Testis (tissue), 3 donors: ENCODE measurements around the gene SLC35E1. TPM values are rescaled to one million over a fixed set of nuclear protein-coding genes. Genes with fewer than 3 reads are reported as not detected.

ENCODE experiments used
- DNase-seq: peaks from one replicate; pipeline ENCODE4 v3.0.0-alpha.2; 2019
- H3K27ac ChIP-seq, 2 donors: fragments of 200-600 bp; sonication (generic); one replicate each; pipeline ENCODE4 v1.5.1; 2019
- H3K27me3 ChIP-seq: fragments of 200-600 bp; sonication (generic); one replicate; pipeline ENCODE4 v1.5.1; 2019
- H3K36me3 ChIP-seq: fragments of 200-600 bp; sonication (generic); one replicate; pipeline ENCODE4 v1.5.1; 2017; ENCODE audit warnings: low read depth; ENCODE audit errors: missing control alignments
- H3K4me1 ChIP-seq: fragments of 200-600 bp; sonication (generic); one replicate; pipeline ENCODE4 v1.5.1; 2019
- H3K4me3 ChIP-seq, 2 donors: fragments of 200-600 bp; sonication (generic); one replicate each; pipeline ENCODE4 v1.5.1; 2017 to 2019
- H3K9me3 ChIP-seq: fragments of 200-600 bp; sonication (generic); one replicate; pipeline ENCODE4 v1.5.1; 2017
- POLR2A ChIP-seq: fragments of 450-650 bp; IDR thresholded peaks from one replicate; pipeline ENCODE4 v1.6.1; 2017; ENCODE audit warnings: antibody characterized with exemption, mild to moderate bottlenecking, moderate library complexity
- WGBS, 2 donors: methylation state at CpG; one replicate each; pipeline ENCODE4 v1.1.5; 2018; 5-methylcytosine and 5-hydroxymethylcytosine counted together
- intact Hi-C: fragments of 100-400 bp; cut with DNase I; formaldehyde crosslinking; loops from one replicate; pipeline ENCODE4 v1.15.1; 2023; ENCODE audit warnings: low total_unique reads
- polyA plus RNA-seq: library from polyadenylated mRNA; stranded (reverse); fragments of 350-450 nt; fragmentation: Illumina TruSeq; extraction: RNeasy Lipid Tissue Mini Kit (QIAGEN cat#74804); gene quantifications from one replicate; pipeline ENCODE4 v1.2.3, GENCODE V29; 2014; ENCODE audit warnings: low read depth, low replicate concordance; ENCODE audit not compliant: insufficient read depth
- total RNA-seq, 2 donors: library from RNA; depleted of rRNA; stranded (reverse); fragments of >200 nt; gene quantifications; one replicate each; pipeline ENCODE4 v1.2.3, GENCODE V29; 2016
- TF ChIP-seq, protein P1 (sequence below), 3 experiments: fragments of 450-650 bp in 2 of 3; fragments of 200-600 bp in 1 of 3; sonication (generic) in 1 of 3; IDR thresholded peaks; one replicate each; pipeline ENCODE4 v1.5.1; 2016 to 2019; ENCODE audit warnings: antibody characterized with exemption in 3 of 3, mild to moderate bottlenecking in 2 of 3, moderate library complexity in 1 of 3

The SLC35E1 gene
- total and polyA plus RNA-seq, 3 donors from 2014 or later = 20.3 to 56.3 (median 54.0) TPM

DNA sequence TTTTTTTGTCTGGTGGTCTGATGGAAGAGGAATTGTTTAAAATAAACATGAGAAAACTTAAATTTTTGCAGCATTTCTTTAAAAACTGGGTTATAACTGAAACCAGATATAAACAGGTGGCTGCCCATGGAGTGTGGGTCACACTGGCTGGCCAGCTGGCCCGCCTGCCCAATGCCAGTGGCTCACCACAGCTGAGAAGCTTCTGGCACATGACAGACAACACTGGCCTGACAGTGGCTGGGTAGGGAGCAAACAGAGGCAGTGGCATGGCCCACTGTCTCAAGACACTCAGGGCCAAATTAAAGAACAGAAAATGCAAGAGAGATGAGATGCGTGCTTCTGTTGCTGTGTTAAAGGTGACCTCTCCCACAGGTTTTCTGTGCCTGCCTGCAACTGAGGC, 3.1 kb upstream of the SLC35E1 start:
- Histone ChIP-seq H3K36me3 (no peaks in the 10 kb centered on the region), H3K27me3 (no peaks in the 10 kb centered on the region), H3K9me3 (no peaks in the 10 kb centered on the region), H3K27ac (no peak overlapping the region), H3K4me1 (peaks cover 21% of the 10 kb centered on the region), H3K4me3 (no peak overlapping the region)
- no peak for TF ChIP-seq POLR2A
- TF ChIP-seq, protein P1, sequence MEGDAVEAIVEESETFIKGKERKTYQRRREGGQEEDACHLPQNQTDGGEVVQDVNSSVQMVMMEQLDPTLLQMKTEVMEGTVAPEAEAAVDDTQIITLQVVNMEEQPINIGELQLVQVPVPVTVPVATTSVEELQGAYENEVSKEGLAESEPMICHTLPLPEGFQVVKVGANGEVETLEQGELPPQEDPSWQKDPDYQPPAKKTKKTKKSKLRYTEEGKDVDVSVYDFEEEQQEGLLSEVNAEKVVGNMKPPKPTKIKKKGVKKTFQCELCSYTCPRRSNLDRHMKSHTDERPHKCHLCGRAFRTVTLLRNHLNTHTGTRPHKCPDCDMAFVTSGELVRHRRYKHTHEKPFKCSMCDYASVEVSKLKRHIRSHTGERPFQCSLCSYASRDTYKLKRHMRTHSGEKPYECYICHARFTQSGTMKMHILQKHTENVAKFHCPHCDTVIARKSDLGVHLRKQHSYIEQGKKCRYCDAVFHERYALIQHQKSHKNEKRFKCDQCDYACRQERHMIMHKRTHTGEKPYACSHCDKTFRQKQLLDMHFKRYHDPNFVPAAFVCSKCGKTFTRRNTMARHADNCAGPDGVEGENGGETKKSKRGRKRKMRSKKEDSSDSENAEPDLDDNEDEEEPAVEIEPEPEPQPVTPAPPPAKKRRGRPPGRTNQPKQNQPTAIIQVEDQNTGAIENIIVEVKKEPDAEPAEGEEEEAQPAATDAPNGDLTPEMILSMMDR (IDR thresholded peaks at IDR 0.05) = no peak
- intact Hi-C loops = no loop called here
- DNase-seq = no peak
- 81 to 90% methylated on average over 2 of the region's 2 CpGs for whole genome bisulfite sequencing, 2 donors

DNA sequence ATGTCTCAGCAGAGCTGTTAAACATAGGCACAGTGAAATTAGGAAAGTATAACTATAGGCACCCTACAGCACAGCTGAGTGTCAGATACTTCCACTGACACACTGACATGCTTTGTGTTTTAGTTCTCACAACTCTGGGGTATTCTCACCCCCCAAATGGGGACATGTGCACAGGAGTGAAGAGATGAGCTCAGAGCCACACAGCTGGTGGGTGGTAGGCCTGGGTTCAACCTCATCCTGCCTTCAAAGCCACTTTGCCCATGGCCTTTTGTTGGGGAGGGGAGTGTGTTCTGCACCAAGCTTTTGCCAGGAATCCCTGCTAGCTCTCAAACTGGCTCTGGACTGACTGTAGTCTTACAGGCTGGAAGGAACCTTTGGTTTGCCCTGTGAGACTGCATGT, 1.7 kb upstream of the SLC35E1 start:
- Histone ChIP-seq H3K27ac (no peak overlapping the region), H3K4me1 (peaks cover 8% of the 10 kb centered on the region), H3K27me3 (no peaks in the 10 kb centered on the region), H3K36me3 (no peaks in the 10 kb centered on the region), H3K9me3 (no peaks in the 10 kb centered on the region), H3K4me3 (no peak overlapping the region)
- intact Hi-C loops = no loop called here
- no peak for TF ChIP-seq POLR2A
- TF ChIP-seq, protein P1 (IDR thresholded peaks at IDR 0.05) = no peak
- no peak for DNase-seq

DNA sequence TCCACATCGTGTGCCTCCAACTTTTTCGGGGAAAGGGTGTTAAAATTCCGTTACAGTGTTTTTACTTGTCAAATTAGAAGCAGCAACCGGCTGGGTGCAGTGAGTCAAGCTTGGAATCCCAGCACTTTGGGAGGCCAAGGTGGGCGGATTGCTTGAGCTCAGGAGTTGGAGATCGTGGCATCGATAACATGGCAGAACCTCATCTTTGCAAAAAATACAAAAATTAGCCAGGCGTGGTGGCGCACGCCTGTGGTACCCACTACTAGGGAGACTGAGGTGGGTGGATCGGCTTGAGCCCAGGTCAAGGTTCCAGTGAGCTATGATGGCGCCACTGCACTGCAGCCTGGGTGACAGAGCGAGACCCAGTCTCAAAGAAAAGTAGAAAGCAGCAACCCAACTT, 1.1 kb upstream of the SLC35E1 start:
- no peaks in the 10 kb centered on the region for H3K36me3 ChIP-seq

DNA sequence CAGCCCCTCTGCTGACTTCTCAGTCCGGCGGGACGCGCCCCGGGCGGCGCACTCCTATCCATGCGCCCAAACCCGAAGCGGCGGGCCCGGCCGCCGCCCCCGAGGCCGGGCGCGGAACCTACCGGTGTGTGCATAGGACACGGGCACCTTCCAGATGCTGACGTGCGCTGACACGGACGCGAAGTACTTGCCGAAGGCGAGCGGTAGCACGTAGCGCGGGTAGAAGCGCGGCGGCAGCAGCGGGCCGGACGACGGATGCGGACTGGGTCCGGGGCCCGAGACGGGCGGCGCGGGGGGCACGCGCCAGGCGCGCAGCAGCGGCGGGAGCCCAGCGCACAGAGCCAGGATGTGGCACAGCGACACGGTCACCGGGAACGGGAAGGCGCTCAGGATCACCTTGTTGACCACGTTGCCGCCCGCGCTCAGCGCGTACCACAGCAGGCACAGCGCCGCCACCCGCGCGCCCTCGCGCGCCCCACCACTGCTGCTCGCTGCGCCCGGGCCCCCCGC, 338 bp downstream of the SLC35E1 start:
- intact Hi-C loops = no loop called here
- Histone ChIP-seq H3K4me3 (peak overlapping the region; percentile 81 to 92), H3K36me3 (no peaks in the 10 kb centered on the region), H3K27me3 (no peaks in the 10 kb centered on the region), H3K27ac (peak overlapping the region; percentile 55 to 75), H3K9me3 (no peaks in the 10 kb centered on the region), H3K4me1 (peaks cover 7% of the 10 kb centered on the region)
- TF ChIP-seq, protein P1 (IDR thresholded peaks at IDR 0.05) = peak in 1 of 3 experiments; percentile 1
- no peak for TF ChIP-seq POLR2A
- no peak for DNase-seq
- 0 to 1% methylated on average over 55 to 61 of the region's 75 CpGs for WGBS, 2 donors

More for the DNA sequence above, 1.1 kb upstream of the SLC35E1 start:
- H3K4me3 ChIP-seq = peak overlapping the region; percentile 83 to 92
- peaks cover 7% of the 10 kb centered on the region for H3K4me1 ChIP-seq
- H3K27ac ChIP-seq = peak overlapping the region in 1 of 2 donors; percentile 82
- no peaks in the 10 kb centered on the region for H3K27me3 ChIP-seq
- TF ChIP-seq POLR2A = no peak
- TF ChIP-seq, protein P1 (IDR thresholded peaks at IDR 0.05) = no peak
- H3K9me3 ChIP-seq = no peaks in the 10 kb centered on the region
- WGBS, 2 donors = 39 to 50% methylated on average over 13 of the region's 13 CpGs
- no peak for DNase-seq
- intact Hi-C loops = no loop called here

DNA sequence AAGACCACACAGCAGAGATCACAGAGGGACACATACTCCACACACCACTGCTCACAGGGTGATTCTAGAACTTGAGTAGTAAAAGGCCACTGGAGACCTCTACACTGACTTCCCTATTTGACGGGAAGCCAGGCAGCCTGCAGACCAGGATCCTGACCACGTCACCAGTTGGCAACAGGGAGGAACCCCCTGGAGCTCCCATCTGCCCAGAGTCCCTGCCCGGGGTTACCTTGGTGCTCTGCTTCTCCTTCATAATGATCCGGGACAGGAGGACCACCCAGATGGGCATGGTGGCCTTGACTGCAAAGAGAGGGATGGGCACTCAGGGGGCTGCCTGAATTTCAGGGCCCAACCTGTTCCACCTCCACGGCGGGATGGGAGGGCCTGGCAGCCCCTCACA, 932 bp downstream of the SLC35E1 start:
- no peak for DNase-seq
- TF ChIP-seq POLR2A = no peak
- TF ChIP-seq, protein P1 (IDR thresholded peaks at IDR 0.05) = no peak
- intact Hi-C loops = no loop called here

More for the DNA sequence above, 932 bp downstream of the SLC35E1 start:
- Histone ChIP-seq H3K4me3 (peak overlapping the region; percentile 81 to 92), H3K27me3 (no peaks in the 10 kb centered on the region), H3K27ac (peak overlapping the region; percentile 55 to 75), H3K36me3 (no peaks in the 10 kb centered on the region), H3K9me3 (no peaks in the 10 kb centered on the region), H3K4me1 (peaks cover 7% of the 10 kb centered on the region)
- WGBS, 2 donors = 2 to 3% methylated on average over 6 of the region's 6 CpGs
